Progenitor cell of endocrine pancreas (in vitro differentiated cells): ENCODE results near the gene UGT2A1. TPM values are rescaled to one million over a fixed set of nuclear protein-coding genes. Genes with fewer than 3 reads are reported as not detected.

Experiments
- DNase-seq: peaks from one replicate; pipeline ENCODE4 v3.0.0; 2021; ENCODE audit warnings: low spot score; ENCODE audit not compliant: unreplicated experiment
- H3K27ac Mint-ChIP-seq: 2 replicates; pipeline ENCODE4 v1.8.0; 2021; ENCODE audit warnings: mild to moderate bottlenecking, moderate library complexity, mixed read lengths
- H3K27me3 Mint-ChIP-seq: 2 replicates; pipeline ENCODE4 v1.8.0; 2021; ENCODE audit warnings: mixed read lengths
- H3K36me3 Mint-ChIP-seq: 2 replicates; pipeline ENCODE4 v1.8.0; 2022; ENCODE audit warnings: mixed read lengths; ENCODE audit not compliant: insufficient read depth
- H3K4me1 Mint-ChIP-seq: 2 replicates; pipeline ENCODE4 v1.8.0; 2021; ENCODE audit warnings: low read depth, mixed read lengths
- H3K4me3 Mint-ChIP-seq: 2 replicates; pipeline ENCODE4 v1.8.0; 2021; ENCODE audit warnings: low read depth, mild to moderate bottlenecking, moderate library complexity, mixed read lengths
- H3K9me3 Mint-ChIP-seq: 2 replicates; pipeline ENCODE4 v1.8.0; 2021; ENCODE audit warnings: low read depth, mixed read lengths
- total RNA-seq: library from RNA; stranded (reverse); gene quantifications from 2 replicates; pipeline ENCODE4 v1.2.1, GENCODE V29; 2021
- TF ChIP-seq, protein P1 (sequence below): fragments of 200-600 bp; sonication (generic); IDR thresholded peaks from one replicate; pipeline ENCODE4 v1.5.0; 2021; ENCODE audit warnings: antibody characterized with exemption, mild to moderate bottlenecking; ENCODE audit not compliant: unreplicated experiment

Gene UGT2A1
- total RNA-seq, 1 donor from 2014 or later, result not detected

DNA sequence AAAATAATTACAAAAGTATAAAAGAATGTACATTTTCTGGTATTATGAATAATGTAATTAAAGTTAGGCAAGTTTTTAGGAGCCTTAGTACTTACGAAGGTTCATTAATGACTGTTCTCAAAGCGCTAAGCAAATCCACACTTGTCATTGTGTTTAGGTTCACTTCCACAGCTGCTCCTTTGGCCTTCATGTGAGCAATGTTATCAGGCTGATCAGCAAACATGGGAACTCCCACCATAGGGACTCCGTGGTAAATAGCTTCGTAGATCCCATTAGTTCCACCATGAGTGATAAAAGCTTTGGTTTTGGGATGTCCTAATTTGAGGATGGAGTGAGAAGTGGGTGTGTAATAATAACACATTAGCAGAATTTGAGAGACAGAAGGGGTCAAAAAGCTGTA is 58.7 kb downstream of the UGT2A1 start:
- Mint-ChIP-seq H3K27me3 (no peaks in the 10 kb centered on the region), H3K36me3 (no peaks in the 10 kb centered on the region), H3K9me3 (peaks cover 3% of the 10 kb centered on the region), H3K4me3 (no peak overlapping the region), H3K27ac (no peak overlapping the region), H3K4me1 (peaks cover 1% of the 10 kb centered on the region)
- TF ChIP-seq, protein P1, sequence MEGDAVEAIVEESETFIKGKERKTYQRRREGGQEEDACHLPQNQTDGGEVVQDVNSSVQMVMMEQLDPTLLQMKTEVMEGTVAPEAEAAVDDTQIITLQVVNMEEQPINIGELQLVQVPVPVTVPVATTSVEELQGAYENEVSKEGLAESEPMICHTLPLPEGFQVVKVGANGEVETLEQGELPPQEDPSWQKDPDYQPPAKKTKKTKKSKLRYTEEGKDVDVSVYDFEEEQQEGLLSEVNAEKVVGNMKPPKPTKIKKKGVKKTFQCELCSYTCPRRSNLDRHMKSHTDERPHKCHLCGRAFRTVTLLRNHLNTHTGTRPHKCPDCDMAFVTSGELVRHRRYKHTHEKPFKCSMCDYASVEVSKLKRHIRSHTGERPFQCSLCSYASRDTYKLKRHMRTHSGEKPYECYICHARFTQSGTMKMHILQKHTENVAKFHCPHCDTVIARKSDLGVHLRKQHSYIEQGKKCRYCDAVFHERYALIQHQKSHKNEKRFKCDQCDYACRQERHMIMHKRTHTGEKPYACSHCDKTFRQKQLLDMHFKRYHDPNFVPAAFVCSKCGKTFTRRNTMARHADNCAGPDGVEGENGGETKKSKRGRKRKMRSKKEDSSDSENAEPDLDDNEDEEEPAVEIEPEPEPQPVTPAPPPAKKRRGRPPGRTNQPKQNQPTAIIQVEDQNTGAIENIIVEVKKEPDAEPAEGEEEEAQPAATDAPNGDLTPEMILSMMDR, result no peak
- no peak for DNase-seq

DNA sequence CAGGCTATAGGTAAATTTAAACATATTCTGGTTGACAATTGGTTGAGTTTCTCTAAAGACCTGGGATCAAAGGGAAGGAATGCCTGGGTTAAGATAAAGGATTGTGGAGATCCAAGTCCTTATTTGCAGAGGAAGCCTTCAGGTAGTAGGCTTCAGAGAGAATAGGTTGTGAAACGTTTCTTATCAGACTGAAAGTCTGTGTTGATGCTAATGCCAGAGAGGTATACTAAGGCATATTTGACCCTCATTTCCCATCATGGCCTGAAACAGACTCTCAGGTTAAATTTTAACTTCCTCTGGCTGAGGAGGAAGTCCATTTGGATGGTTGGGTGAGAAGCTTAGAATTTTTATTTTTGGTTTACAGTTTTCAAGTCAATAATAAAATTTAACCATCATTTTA is 61.7 kb downstream of the UGT2A1 start:
- peaks cover 3% of the 10 kb centered on the region for H3K9me3 Mint-ChIP-seq
- no peak overlapping the region for H3K4me3 Mint-ChIP-seq
- no peak overlapping the region for H3K27ac Mint-ChIP-seq
- no peaks in the 10 kb centered on the region for H3K36me3 Mint-ChIP-seq
- TF ChIP-seq, protein P1, result no peak
- DNase-seq, result no peak
- no peaks in the 10 kb centered on the region for H3K27me3 Mint-ChIP-seq
- H3K4me1 Mint-ChIP-seq, result peaks cover 1% of the 10 kb centered on the region

DNA sequence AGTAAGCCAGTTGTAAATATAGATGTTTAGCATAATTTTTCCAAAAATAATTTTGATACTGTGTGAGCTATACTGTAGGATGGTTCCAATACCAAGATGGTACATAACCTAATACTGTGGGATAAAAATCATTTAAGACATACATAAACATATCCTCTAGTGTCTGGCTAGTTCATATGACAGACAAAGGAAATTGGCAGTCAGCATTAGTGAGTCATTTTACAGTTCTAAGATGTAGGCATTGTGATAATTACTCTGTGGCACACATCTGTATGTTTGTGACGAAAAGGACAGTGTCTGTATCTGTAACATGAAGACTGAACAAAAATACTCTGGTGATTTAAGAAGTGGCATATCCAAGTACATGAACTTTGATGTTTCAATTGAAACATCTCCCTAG is 63.2 kb downstream of the UGT2A1 start:
- TF ChIP-seq, protein P1, result no peak
- Mint-ChIP-seq H3K27me3 (no peaks in the 10 kb centered on the region), H3K36me3 (no peaks in the 10 kb centered on the region), H3K27ac (no peak overlapping the region), H3K4me3 (no peak overlapping the region), H3K9me3 (peaks cover 3% of the 10 kb centered on the region), H3K4me1 (peaks cover 1% of the 10 kb centered on the region)
- no peak for DNase-seq

DNA sequence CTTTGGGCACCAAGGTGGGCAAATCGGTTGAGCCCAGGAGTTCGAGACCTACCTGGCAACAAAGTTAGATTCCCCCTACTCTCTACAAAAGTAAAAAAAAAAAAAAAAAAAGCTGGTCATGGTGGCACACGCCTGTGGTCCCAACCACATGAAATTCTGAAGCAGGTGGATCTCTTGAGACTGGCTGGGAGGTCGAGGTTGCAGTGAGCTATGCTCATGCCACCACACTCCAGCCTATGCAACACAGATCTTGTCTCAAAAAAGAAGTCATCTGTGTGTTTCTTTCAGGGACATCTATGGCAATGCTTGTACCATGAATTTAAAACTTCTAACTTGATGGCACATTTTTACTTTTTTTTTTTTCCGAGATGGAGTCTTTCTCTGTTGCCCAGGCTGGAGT is 68.9 kb downstream of the UGT2A1 start:
- no peak overlapping the region for H3K27ac Mint-ChIP-seq
- TF ChIP-seq, protein P1, result no peak
- H3K9me3 Mint-ChIP-seq, result no peaks in the 10 kb centered on the region
- no peaks in the 10 kb centered on the region for H3K4me1 Mint-ChIP-seq
- no peaks in the 10 kb centered on the region for H3K27me3 Mint-ChIP-seq
- H3K36me3 Mint-ChIP-seq, result no peaks in the 10 kb centered on the region
- DNase-seq, result no peak
- H3K4me3 Mint-ChIP-seq, result no peak overlapping the region

DNA sequence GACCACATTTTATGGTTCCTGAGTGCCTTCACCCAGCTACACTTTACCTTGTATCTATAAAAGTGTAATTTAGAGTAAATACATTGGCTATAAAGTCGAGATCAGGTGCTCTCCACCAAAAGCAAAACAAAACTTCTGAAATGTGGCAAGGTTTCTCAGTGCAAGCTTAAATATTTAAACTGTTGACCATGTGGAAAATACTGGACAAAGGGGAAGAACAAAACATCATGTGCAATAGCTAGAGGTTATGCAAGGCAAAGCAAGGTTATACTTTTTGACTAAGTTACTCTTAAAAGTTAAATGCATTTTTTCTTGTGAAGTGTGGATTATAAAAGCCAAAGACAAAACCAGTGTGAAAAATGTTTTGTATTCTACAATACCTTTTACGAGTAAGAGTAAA is 69.5 kb downstream of the UGT2A1 start:
- H3K4me1 Mint-ChIP-seq, result no peaks in the 10 kb centered on the region
- no peaks in the 10 kb centered on the region for H3K9me3 Mint-ChIP-seq
- no peaks in the 10 kb centered on the region for H3K36me3 Mint-ChIP-seq
- no peak overlapping the region for H3K27ac Mint-ChIP-seq
- no peaks in the 10 kb centered on the region for H3K27me3 Mint-ChIP-seq
- DNase-seq, result no peak
- TF ChIP-seq, protein P1, result no peak
- no peak overlapping the region for H3K4me3 Mint-ChIP-seq
